Neuronal stem cell (in vitro differentiated cells): ENCODE results near the gene CELSR2.

Experiments
- DNase-seq: peaks from one replicate; pipeline ENCODE4 v3.0.0-alpha.2; 2013; ENCODE audit warnings: low spot score
- H2AFZ ChIP-seq: one replicate; pipeline ENCODE4 v1.6.1; 2013; ENCODE audit warnings: mild to moderate bottlenecking, low read length, inconsistent platforms
- H2AK5ac ChIP-seq: 2 replicates; pipeline ENCODE4 v1.6.1; 2013; ENCODE audit warnings: low read depth, mild to moderate bottlenecking, inconsistent platforms, low read length, moderate library complexity, mixed read lengths
- H2BK120ac ChIP-seq: 2 replicates; pipeline ENCODE4 v1.6.1; 2013; ENCODE audit warnings: low read depth, mild to moderate bottlenecking, inconsistent platforms, low read length, moderate library complexity, mixed read lengths
- H2BK12ac ChIP-seq: one replicate; pipeline ENCODE4 v1.6.1; 2013; ENCODE audit warnings: low read length, inconsistent platforms
- H2BK15ac ChIP-seq: 2 replicates; pipeline ENCODE4 v1.6.1; 2013; ENCODE audit warnings: mild to moderate bottlenecking, low read length, inconsistent platforms, mixed read lengths
- H2BK5ac ChIP-seq: one replicate; pipeline ENCODE4 v1.6.1; 2013; ENCODE audit warnings: inconsistent platforms, mild to moderate bottlenecking, low read length, moderate library complexity
- H3K14ac ChIP-seq: one replicate; pipeline ENCODE4 v1.6.1; 2013; ENCODE audit warnings: low read length, inconsistent platforms
- H3K18ac ChIP-seq: 2 replicates; pipeline ENCODE4 v1.6.1; 2013; ENCODE audit warnings: low read length, inconsistent platforms
- H3K23ac ChIP-seq: 2 replicates; pipeline ENCODE4 v1.6.1; 2013; ENCODE audit warnings: low read depth, mild to moderate bottlenecking, mixed read lengths, low read length, inconsistent platforms; ENCODE audit not compliant: poor library complexity
- H3K27ac ChIP-seq: replicated peaks from 3 replicates; pipeline ENCODE4 v1.5.1; 2013; ENCODE audit warnings: low read length, inconsistent platforms
- H3K27me3 ChIP-seq, 3 experiments: 2 replicates each; pipeline ENCODE4 v1.6.1; 2013; ENCODE audit warnings: low read length in 3 of 3, mild to moderate bottlenecking in 2 of 3, inconsistent platforms in 1 of 3, low read depth in 1 of 3, mixed read lengths in 1 of 3, moderate library complexity in 1 of 3; ENCODE audit not compliant: control insufficient read depth in 3 of 3, insufficient read depth in 3 of 3
- H3K36me3 ChIP-seq, 2 donors: replicated peaks in 1 of 2; 2 replicates each; pipeline ENCODE4 v1.6.1; 2013; ENCODE audit warnings: low read length in 2 of 2; ENCODE audit not compliant: control insufficient read depth in 2 of 2, insufficient read depth in 2 of 2
- H3K4ac ChIP-seq: 2 replicates; pipeline ENCODE4 v1.6.1; 2013; ENCODE audit warnings: inconsistent platforms, mild to moderate bottlenecking, low read length, moderate library complexity
- H3K4me1 ChIP-seq, 2 donors: 1 replicate in 1 of 2; 2 replicates in 1 of 2; pipeline ENCODE4 v1.6.1; 2013; ENCODE audit warnings: low read length in 2 of 2, low read depth in 1 of 2; ENCODE audit not compliant: control insufficient read depth in 2 of 2, insufficient read depth in 1 of 2
- H3K4me2 ChIP-seq: one replicate; pipeline ENCODE4 v1.6.1; 2013; ENCODE audit warnings: mild to moderate bottlenecking, low read length, inconsistent platforms; ENCODE audit not compliant: insufficient read depth, poor library complexity, severe bottlenecking
- H3K4me3 ChIP-seq, 2 donors: 2 replicates each; pipeline ENCODE4 v1.5.1; 2013; ENCODE audit warnings: low read length in 2 of 2, mild to moderate bottlenecking in 2 of 2, inconsistent platforms in 1 of 2, moderate library complexity in 1 of 2
- H3K79me1 ChIP-seq: one replicate; pipeline ENCODE4 v1.6.1; 2013; ENCODE audit warnings: low read depth, mild to moderate bottlenecking, inconsistent platforms, low read length, moderate library complexity
- H3K9ac ChIP-seq: one replicate; pipeline ENCODE4 v1.6.1; 2013; ENCODE audit warnings: mild to moderate bottlenecking, low read depth, low read length, inconsistent platforms; ENCODE audit not compliant: poor library complexity
- H3K9me3 ChIP-seq, 2 donors: replicated peaks in 1 of 2; 2 replicates each; pipeline versions ENCODE3 to v1.6.1; 2013; ENCODE audit warnings: low read length in 2 of 2, mild to moderate bottlenecking in 2 of 2, inconsistent platforms in 1 of 2, low read depth in 1 of 2, mixed read lengths in 1 of 2, moderate library complexity in 1 of 2; ENCODE audit not compliant: control insufficient read depth in 2 of 2, insufficient read depth in 1 of 2
- H4K8ac ChIP-seq: one replicate; pipeline ENCODE4 v1.6.1; 2013; ENCODE audit warnings: low read depth, mild to moderate bottlenecking, inconsistent platforms, low read length, moderate library complexity
- H4K91ac ChIP-seq: one replicate; pipeline ENCODE4 v1.6.1; 2013; ENCODE audit warnings: low read length, low read depth, mild to moderate bottlenecking, inconsistent platforms; ENCODE audit not compliant: poor library complexity
- WGBS, 2 donors: extraction: QIAGEN DNeasy Blood & Tissue Kit; methylation state at CpG; one replicate each; pipeline ENCODE4 v1.1.7; 2013; ENCODE audit warnings: missing lambda C conversion rate in 2 of 2, mixed read lengths in 1 of 2; ENCODE audit not compliant: insufficient read length in 2 of 2, insufficient replicate concordance in 1 of 2; ENCODE audit errors: extremely low coverage in 2 of 2; 5-methylcytosine and 5-hydroxymethylcytosine counted together

The CELSR2 gene

GRCh38 chr1:109246141-109246551 lies 3.2 kb upstream of the CELSR2 start:
- no peak overlapping the region for H3K4me2 ChIP-seq
- H2BK120ac ChIP-seq, result no peak overlapping the region
- H2BK12ac ChIP-seq, result peak overlapping the region; percentile 86
- no peak overlapping the region for H3K9ac ChIP-seq
- peak overlapping the region; percentile 39 for H3K4ac ChIP-seq
- H3K27me3 ChIP-seq, result no peaks in the 10 kb centered on the region
- H3K4me1 ChIP-seq, result peaks cover 23 to 31% of the 10 kb centered on the region in 2 donors
- peak overlapping the region; percentile 30 for H2BK15ac ChIP-seq
- peaks cover 13% of the 10 kb centered on the region for H3K79me1 ChIP-seq
- peak overlapping the region; percentile 25 for H3K14ac ChIP-seq
- H3K27ac ChIP-seq, result no peak overlapping the region
- H2BK5ac ChIP-seq, result peak overlapping the region; percentile 26
- H2AFZ ChIP-seq, result no peak overlapping the region
- DNase-seq, result no peak
- peaks cover 5 to 9% of the 10 kb centered on the region in 2 donors for H3K36me3 ChIP-seq
- no peak overlapping the region for H4K91ac ChIP-seq
- peak overlapping the region; percentile 23 for H3K18ac ChIP-seq
- peaks cover 9 to 10% of the 10 kb centered on the region in 2 donors for H3K9me3 ChIP-seq
- no peak overlapping the region for H4K8ac ChIP-seq
- no CpG with 5 or more reads among the region's 7 CpGs for WGBS, 2 donors
- no peak overlapping the region for H3K4me3 ChIP-seq
- no peak overlapping the region for H3K23ac ChIP-seq
- H2AK5ac ChIP-seq, result peak overlapping the region; percentile 14

DNA sequence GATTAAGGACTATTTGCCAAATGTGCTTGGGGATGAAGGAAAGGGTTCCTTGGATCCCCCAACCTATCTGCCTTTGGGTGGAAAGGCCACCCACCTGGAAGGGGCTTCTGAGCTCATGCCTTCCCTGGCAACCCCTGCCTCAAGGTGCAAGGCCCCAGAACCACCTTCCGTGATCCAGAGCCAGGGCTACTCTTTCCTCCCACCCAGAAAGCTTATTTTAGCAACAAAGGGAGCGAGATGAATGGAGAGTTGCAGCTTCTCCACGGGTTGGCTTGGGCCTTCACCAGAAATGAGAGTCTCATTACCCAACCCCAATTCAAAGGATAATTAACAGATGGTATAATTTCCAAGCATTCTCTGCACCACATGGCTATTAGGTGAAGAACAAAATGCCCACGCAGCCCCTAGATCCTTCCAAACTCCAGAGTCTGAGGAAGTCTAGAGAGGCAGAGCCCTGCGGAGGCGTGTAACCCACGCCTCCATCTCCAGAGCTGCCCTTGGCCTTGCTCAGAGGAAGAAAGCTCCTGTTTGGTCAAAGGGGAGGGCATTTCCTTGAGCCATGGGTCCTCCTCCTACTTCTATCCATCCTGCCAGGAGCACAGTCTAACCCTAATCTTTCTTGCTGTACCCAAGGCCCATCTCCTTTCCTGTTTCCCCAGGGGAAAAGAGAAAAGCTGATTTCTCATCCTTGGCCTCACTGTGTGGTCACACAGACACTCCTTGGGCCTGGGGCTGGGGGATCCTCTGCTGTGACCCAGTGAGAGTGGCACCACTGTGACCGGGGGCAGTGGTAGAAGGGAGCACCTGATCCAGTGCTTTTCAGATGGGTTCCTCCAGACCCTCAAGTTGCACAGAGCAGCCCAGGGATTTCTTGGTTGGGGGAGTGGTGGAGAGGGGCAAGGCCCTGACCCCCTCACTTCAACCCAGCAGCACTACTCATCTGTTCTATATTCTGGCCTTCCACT lies 1.7 kb upstream of the CELSR2 start:
- DNase-seq, result no peak
- Histone ChIP-seq H3K4me3 (no peak overlapping the region), H3K27ac (no peak overlapping the region), H3K23ac (no peak overlapping the region), H3K9ac (no peak overlapping the region), H3K79me1 (peaks cover 25% of the 10 kb centered on the region), H2BK12ac (peak overlapping the region; percentile 63), H2BK15ac (no peak overlapping the region), H4K91ac (no peak overlapping the region), H3K4me1 (peaks cover 15 to 19% of the 10 kb centered on the region in 2 donors), H2BK5ac (peak overlapping the region; percentile 10), H3K36me3 (peaks cover 20 to 25% of the 10 kb centered on the region in 2 donors), H2AFZ (no peak overlapping the region), H3K4me2 (no peak overlapping the region), H3K18ac (peak overlapping the region; percentile 46), H4K8ac (no peak overlapping the region), H2AK5ac (peak overlapping the region; percentile 33), H3K14ac (peak overlapping the region; percentile 25), H3K27me3 (no peaks in the 10 kb centered on the region), H2BK120ac (no peak overlapping the region), H3K9me3 (peaks cover 24 to 26% of the 10 kb centered on the region in 2 donors), H3K4ac (no peak overlapping the region)
- WGBS, 2 donors, result no CpG with 5 or more reads among the region's 8 CpGs

DNA sequence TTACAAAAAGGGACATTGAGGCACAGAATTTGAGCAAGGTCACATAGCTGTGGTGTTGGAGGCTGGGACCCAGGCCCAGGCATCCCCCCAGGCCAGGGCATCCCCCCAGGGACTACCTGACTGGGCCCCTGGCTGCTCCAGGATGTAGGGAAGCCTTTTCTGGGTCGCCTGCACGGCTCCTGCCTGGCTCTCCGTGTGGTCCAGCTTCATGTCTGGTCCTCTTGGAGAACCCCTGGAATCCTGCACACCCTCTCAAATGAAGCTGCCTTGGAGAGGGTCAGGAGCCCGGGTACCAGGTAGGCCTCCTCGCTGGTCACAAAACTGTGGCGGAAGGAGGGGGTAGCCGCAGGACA lies 919 bp upstream of the CELSR2 start:
- Histone ChIP-seq H2BK120ac (no peak overlapping the region), H3K27me3 (no peaks in the 10 kb centered on the region), H3K14ac (no peak overlapping the region), H2AK5ac (peak overlapping the region; percentile 22), H3K27ac (no peak overlapping the region), H4K91ac (no peak overlapping the region), H4K8ac (no peak overlapping the region), H3K4me2 (no peak overlapping the region), H3K4me3 (no peak overlapping the region), H3K9ac (no peak overlapping the region), H3K4me1 (peaks cover 23 to 25% of the 10 kb centered on the region in 2 donors), H2AFZ (peak overlapping the region; percentile 91), H3K36me3 (peaks cover 25 to 32% of the 10 kb centered on the region in 2 donors), H2BK12ac (no peak overlapping the region), H3K4ac (no peak overlapping the region), H3K9me3 (peaks cover 24 to 30% of the 10 kb centered on the region in 2 donors), H2BK15ac (peak overlapping the region; percentile 5), H3K18ac (peak overlapping the region; percentile 12), H3K79me1 (peaks cover 29% of the 10 kb centered on the region), H3K23ac (no peak overlapping the region), H2BK5ac (no peak overlapping the region)
- no CpG with 5 or more reads among the region's 7 CpGs for WGBS, 2 donors
- DNase-seq, result no peak
